ENCODE results near the gene TPST2. TPM values are rescaled to one million over a fixed set of nuclear protein-coding genes. Genes with fewer than 3 reads are reported as not detected.

Gene TPST2
- total RNA-seq, 4 donors from 2014 or later = 27.2 to 40.6 (median 32.5) TPM

DNA sequence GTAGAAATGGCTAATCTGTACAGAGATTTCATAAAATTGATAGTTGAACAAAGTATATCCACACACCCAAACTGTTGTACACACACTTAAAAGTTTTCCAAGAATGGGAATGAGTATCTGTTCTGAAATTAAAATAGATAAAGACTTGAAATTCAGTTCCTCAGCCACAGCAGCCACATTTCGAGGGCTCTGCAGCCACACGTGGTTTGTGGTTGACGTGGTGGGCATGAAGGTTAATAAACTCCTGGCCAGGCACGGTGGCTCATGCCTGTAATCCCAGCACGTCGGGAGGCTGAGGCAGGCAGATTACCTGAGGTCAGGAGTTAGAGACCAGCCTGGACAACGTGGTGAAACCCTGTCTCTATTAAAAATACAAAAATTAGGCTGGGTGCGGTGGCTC lies 24.0 kb downstream of the TPST2 start:
- no peak for DNase-seq
- Histone ChIP-seq H3K4me1 (peaks cover 10 to 88% (median 39%) of the 10 kb centered on the region in 3 donors), H3K27me3 (no peaks in the 10 kb centered on the region), H3K4me3 (no peak overlapping the region), H3K27ac (no peak overlapping the region), H3K36me3 (no peaks in the 10 kb centered on the region), H3K9me3 (no peaks in the 10 kb centered on the region)
- intact Hi-C loops (cut with DNase I) = no loop called here
- 78 to 81% methylated on average over 8 of the region's 8 CpGs for WGBS, 2 donors
- TF ChIP-seq, protein P1, sequence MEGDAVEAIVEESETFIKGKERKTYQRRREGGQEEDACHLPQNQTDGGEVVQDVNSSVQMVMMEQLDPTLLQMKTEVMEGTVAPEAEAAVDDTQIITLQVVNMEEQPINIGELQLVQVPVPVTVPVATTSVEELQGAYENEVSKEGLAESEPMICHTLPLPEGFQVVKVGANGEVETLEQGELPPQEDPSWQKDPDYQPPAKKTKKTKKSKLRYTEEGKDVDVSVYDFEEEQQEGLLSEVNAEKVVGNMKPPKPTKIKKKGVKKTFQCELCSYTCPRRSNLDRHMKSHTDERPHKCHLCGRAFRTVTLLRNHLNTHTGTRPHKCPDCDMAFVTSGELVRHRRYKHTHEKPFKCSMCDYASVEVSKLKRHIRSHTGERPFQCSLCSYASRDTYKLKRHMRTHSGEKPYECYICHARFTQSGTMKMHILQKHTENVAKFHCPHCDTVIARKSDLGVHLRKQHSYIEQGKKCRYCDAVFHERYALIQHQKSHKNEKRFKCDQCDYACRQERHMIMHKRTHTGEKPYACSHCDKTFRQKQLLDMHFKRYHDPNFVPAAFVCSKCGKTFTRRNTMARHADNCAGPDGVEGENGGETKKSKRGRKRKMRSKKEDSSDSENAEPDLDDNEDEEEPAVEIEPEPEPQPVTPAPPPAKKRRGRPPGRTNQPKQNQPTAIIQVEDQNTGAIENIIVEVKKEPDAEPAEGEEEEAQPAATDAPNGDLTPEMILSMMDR (IDR thresholded peaks at IDR 0.05) = no peak
- TF ChIP-seq POLR2A (IDR thresholded peaks at IDR 0.05) = no peak

DNA sequence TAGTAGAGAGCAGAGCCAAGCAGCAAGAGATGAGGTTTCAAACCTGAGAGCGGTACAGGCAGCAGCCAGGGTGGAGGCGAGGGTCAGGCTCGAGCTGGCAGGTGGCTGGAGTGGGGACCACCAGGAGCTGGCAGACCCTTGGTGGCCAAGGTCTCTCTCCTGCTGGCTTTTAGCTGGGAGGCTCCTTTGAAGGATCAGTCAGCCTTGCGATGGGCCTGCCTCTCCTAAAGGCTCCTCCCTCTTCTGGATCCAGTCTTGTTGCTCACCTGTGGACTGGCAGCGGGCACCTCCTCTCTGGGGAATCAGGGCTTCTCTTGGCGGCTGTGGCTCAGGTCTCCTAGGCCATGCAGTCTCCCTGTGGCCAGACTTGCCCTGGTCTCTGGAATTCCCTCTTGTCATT lies 24.8 kb downstream of the TPST2 start:
- WGBS, 2 donors = 20 to 81% methylated on average over 1 to 3 of the region's 6 CpGs
- DNase-seq = no peak
- no peaks in the 10 kb centered on the region for H3K36me3 ChIP-seq
- no peak overlapping the region for H3K4me3 ChIP-seq
- H3K9me3 ChIP-seq = no peaks in the 10 kb centered on the region
- H3K4me1 ChIP-seq = peaks cover 8 to 81% (median 39%) of the 10 kb centered on the region in 3 donors
- TF ChIP-seq, protein P1 (IDR thresholded peaks at IDR 0.05) = no peak
- no peak for TF ChIP-seq POLR2A (IDR thresholded peaks at IDR 0.05)
- H3K27me3 ChIP-seq = no peaks in the 10 kb centered on the region
- intact Hi-C loops (cut with DNase I) = no loop called here
- peak overlapping the region in 1 of 4 donors; percentile 33 for H3K27ac ChIP-seq

DNA sequence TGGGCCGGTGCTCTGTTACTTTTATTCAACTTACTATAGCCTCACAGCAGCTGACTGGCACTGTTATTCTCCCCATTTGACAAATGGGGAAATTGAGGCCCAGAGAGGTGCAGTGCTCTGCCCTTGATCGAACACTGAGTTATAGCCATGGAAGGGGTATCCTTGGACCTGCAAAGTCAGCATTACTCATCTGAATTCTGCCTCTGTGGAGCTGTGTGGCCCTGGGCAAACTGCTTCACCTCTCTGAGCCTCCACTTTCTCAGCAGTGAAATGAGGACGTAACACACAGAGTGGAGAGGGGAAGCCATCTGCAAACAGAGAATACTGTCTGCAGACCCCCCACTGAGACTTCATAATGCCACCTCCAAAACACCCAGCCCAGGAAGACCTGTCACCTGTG lies 25.3 kb downstream of the TPST2 start:
- TF ChIP-seq, protein P1 (IDR thresholded peaks at IDR 0.05) = no peak
- no peak for TF ChIP-seq POLR2A (IDR thresholded peaks at IDR 0.05)
- H3K27me3 ChIP-seq = no peaks in the 10 kb centered on the region
- no peak for DNase-seq
- 71 to 75% methylated on average over 2 to 3 of the region's 3 CpGs for WGBS, 2 donors
- peak overlapping the region in 1 of 4 donors; percentile 33 for H3K27ac ChIP-seq
- peak overlapping the region in 1 of 4 donors; percentile 8 for H3K4me3 ChIP-seq
- intact Hi-C loops (cut with DNase I) = no loop called here
- no peaks in the 10 kb centered on the region for H3K36me3 ChIP-seq
- peaks cover 5 to 77% (median 39%) of the 10 kb centered on the region in 3 donors for H3K4me1 ChIP-seq
- H3K9me3 ChIP-seq = no peaks in the 10 kb centered on the region

DNA sequence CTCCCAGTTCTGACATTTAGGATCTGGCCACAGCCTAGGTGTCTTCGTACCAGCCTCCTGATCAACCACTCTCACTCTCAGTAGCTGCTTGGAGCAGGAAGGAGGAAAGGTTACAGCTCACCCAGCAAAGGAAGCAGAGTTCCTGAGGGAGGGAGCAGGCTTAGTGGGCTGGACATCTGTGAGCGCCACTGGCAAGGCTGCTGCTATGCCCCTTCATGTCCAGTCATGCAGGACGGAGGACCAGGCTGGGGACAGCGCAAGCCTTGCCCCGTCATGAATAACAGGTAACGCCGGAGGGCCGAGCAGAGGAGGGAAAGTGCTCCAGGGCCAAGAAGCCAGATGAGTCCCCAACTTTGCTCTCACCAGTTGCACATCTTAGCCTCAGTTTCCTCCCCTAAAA lies 25.8 kb downstream of the TPST2 start:
- WGBS, 2 donors = 53 to 60% methylated on average over 7 to 8 of the region's 8 CpGs
- no peak for DNase-seq

DNA sequence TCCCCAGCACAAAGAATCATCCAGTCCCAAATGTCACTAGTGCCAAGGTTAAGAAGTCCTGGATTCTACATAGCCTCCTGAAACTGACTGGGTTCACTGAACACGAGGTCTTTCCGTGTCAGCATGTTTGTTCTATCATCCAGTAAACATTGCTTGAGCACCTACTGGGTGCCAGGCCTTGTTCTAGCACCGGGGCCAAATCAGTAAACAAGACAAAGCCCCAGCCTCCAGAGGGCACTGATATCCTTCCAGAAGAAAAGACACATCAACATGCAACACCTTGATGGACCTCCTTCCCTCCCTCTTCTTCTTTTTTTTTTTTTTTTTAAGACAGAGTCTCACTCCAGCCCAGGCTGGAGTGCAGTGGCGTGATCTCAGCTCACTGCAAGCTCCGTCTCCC lies 26.9 kb downstream of the TPST2 start:
- TF ChIP-seq, protein P1 (IDR thresholded peaks at IDR 0.05) = no peak
- H3K4me3 ChIP-seq = no peak overlapping the region
- H3K36me3 ChIP-seq = no peaks in the 10 kb centered on the region
- H3K27ac ChIP-seq = no peak overlapping the region
- WGBS, 2 donors = 77 to 86% methylated on average over 5 of the region's 5 CpGs
- no peak for DNase-seq
- no peaks in the 10 kb centered on the region for H3K27me3 ChIP-seq
- no peaks in the 10 kb centered on the region for H3K9me3 ChIP-seq
- intact Hi-C loops (cut with DNase I) = no loop called here
- H3K4me1 ChIP-seq = peaks cover 5 to 67% (median 34%) of the 10 kb centered on the region in 3 donors

More for the DNA sequence above, 25.8 kb downstream of the TPST2 start:
- intact Hi-C loops (cut with DNase I) = no loop called here
- no peaks in the 10 kb centered on the region for H3K9me3 ChIP-seq
- H3K4me1 ChIP-seq = peaks cover 5 to 74% (median 39%) of the 10 kb centered on the region in 3 donors
- no peak for TF ChIP-seq POLR2A (IDR thresholded peaks at IDR 0.05)
- TF ChIP-seq, protein P1 (IDR thresholded peaks at IDR 0.05) = no peak
- H3K27me3 ChIP-seq = no peaks in the 10 kb centered on the region
- H3K4me3 ChIP-seq = peak overlapping the region in 1 of 4 donors; percentile 8
- peak overlapping the region in 2 of 4 donors; percentile 28 to 33 for H3K27ac ChIP-seq
- H3K36me3 ChIP-seq = no peaks in the 10 kb centered on the region

All from esophagus squamous epithelium (tissue), 5 donors.